DMS 273 (cell line): ENCODE results near the gene LONRF2.
"Not testable (repeated sequence)": the region's sequence is repeated elsewhere in the genome, so short reads cannot be mapped to it uniquely, and the experiment has no call there.

Experiments
- DNase-seq: peaks from one replicate; lab custom pipeline; 2025; ENCODE audit not compliant: unreplicated experiment; lab: John Stamatoyannopoulos, UW

The LONRF2 gene

DNA sequence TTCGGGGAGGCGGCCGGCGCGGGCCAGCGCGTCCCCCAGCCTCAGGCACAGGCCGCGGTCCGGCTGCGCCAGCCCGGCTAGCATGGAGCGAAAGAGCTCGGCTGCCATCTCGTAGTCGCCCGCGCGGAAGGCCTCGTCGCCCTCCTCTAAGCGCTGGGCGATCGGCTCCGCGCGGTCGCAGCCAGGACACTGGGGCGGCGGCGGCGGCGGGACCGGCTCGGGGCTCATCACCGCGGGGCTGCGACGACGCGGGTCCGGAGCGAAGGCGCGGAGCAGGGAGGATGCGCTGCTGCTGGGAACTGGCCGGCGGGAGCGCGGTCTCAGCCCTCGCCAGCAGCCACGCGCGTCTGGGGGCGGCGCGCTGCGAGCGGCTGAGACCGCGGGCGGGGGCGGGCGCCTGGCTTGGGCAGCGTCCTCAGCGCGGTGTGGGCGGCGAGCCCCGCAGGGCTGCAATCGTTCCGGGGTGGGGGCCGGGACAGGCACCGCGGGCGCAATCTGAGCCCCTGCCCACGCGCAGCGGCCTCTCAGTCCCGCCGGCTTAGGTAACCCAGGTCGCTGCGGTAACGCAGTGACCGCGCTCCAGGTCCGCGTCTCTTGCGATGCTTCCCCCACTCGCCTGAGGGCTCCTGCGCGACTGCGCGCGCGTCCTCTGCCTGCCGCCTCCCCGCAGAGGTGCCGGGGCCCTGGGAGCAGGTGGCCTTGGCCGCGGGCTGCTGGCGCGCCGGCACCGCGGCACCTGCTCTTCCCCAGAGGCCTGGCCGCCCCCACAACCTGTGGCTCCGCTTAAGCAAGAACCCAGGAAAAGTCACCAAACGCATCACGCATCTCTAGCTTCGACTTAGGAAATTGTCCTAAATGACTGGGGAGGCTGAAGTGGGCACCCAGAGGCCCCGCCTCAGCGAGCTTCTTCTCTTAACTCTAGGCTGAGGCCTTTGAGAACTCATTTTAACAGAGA, at the start of gene LONRF2:
Gene LONRF2, minus strand, starts transcription at position 636 of the 955 bp plus-strand sequence. Its CDS starts 408 bp downstream, at position 228.
- peak; percentile 76 for DNase-seq

DNA sequence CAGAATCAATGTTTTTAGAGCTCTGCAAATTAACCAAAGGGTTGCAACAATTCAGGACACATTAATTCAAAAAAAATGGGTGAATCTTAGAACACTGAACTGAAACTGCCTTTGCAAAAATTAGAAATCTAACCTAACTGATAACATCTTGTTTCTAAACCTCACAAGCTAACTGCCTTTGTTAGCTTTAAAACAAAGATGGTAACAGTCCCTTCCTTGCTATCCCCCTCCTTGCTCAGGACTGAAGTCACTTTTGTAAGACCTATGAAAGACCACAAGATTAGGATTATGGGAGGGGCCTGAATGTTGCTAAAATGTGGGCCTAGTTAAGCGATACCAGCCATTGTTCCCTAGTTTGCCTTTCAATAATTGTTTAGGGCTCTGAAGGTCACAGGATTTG, 44.9 kb upstream of the LONRF2 start:
- DNase-seq: no peak

GRCh38 chr2:100365434-100365833, 43.1 kb upstream of the LONRF2 start:
- peak; percentile 90 for DNase-seq

GRCh38 chr2:100362269-100362668, 40.0 kb upstream of the LONRF2 start:
- DNase-seq: peak; percentile 1

- DNase-seq: no peak
These were observed 37.3 kb upstream of the LONRF2 start for GRCh38 chr2:100359576-100359975.

GRCh38 chr2:100358554-100358953, 36.3 kb upstream of the LONRF2 start:
- DNase-seq: no peak

GRCh38 chr2:100352521-100352920, 30.2 kb upstream of the LONRF2 start:
- no peak for DNase-seq

- DNase-seq: no peak
These were observed 28.4 kb upstream of the LONRF2 start for GRCh38 chr2:100350661-100351185.

DNA sequence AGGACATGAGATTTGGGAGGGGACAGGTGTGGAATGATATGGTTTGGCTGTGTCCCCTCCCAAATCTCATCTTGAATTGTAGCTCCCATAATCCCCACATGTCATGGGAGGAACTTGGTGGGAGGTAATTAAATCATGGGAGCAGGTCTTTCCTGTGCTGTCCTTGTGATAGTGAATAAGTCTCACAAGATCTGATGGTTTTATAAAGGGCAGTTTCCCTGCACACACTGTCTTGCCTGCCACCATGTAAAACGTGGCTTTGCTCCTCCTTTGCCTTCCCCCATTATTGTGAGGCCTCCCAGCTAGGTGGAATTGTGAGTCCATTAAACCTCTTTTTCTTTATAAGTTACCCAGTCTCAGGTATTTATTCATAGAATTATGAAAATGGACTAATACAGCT, 22.8 kb upstream of the LONRF2 start:
- not testable (repeated sequence) for DNase-seq

GRCh38 chr2:100344433-100344832, 22.1 kb upstream of the LONRF2 start:
- no peak for DNase-seq

DNA sequence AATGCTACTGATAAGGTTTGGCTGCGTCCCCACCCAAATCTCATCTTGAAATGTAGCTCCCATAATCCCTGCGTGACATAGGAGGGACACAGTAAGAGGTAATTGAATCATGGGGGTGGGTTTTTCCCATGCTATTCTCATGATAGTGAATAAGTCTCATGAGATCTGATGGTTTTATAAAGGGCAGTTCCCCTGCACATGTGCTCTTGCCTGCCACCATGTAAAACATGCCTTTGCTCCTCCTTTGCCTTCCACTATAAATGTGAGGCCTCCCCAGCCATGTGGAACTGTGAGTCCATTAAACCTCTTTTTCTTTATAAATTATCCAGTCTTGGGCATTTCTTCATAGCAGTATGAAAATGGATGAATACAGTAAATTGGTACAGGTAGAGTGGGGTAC, 20.2 kb upstream of the LONRF2 start:
- not testable (repeated sequence) for DNase-seq

DNA sequence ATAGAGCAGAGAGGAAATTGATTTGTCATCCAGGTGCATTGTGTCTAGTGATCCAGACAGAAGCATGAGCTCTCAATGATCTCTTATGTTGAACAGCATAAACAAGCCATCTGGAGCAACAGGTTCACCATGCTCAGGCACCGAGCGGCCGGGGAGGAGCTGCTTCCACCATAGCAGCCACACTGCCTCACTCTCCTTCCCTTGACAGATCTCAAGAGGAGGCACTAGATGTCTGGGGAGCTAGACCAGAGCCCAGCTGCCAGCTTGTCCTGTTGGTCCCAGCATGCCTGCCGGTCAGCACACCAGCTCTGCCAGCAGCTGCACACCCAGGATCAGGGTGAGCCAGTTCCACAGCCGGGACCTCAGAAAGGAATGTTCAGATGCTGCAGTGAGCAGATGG, 17.5 kb upstream of the LONRF2 start:
- DNase-seq: peak; percentile 41

DNA sequence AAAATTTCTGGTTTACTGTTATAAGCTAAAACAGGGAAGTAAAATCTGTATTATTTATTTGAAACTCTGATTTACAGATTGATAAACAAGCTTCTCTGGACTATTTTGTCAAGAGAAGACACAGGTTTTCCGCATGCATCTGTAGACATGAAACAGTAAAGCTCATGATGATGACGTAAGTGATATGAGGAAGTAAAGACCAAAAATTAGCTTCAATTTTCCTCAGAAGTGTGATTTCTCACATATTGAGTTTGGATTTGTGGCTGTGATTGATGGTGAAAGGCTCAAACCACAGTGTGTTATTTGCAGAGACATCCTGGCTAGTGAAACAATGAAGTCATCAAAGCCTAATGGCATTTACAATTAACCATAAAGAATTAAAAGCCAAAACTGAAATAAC, 12.6 kb upstream of the LONRF2 start:
- no peak for DNase-seq

DNA sequence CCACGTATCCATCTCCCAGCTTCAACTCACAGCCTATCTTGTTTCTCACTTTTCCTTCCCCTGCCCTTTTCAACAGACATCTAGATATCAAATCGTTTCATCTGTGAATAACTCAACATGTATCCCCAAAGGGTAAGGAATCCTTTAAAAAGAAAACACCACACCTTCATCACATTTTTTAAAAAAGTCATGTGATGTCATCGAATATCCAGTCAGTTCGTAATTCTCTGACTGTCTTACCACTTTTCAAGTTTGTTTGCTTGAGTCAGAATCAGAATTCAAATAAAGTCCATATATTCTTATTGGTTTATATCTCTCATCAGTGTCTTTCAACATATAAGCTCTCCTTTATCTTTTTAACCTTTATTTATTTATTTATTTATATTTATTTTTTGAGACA, 5.4 kb upstream of the LONRF2 start:
- DNase-seq: no peak

- DNase-seq: peak; percentile 79
These were observed 979 bp downstream of the LONRF2 start for GRCh38 chr2:100321179-100321865.

GRCh38 chr2:100320547-100321178, 1.6 kb downstream of the LONRF2 start:
- peak; percentile 55 for DNase-seq

DNA sequence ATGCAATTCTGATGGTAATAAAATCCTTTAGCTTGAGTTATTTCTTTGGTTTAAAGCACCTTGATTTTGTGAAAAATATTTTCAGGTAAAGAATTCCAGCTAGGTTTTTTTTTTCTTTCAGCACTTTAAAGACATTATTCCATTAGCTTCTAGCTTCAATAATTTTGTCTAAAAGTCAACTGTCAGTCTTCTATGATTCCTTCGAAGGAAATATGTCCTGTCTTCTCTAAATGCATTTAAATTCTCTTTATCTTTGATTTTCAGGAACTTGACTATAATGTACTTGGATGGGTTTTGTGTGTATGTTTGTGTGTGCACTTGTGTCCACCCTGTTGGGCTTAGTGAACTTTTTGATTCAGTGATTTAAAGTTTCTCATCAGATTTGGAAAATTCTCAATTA, 4.7 kb downstream of the LONRF2 start:
- peak; percentile 34 for DNase-seq

DNA sequence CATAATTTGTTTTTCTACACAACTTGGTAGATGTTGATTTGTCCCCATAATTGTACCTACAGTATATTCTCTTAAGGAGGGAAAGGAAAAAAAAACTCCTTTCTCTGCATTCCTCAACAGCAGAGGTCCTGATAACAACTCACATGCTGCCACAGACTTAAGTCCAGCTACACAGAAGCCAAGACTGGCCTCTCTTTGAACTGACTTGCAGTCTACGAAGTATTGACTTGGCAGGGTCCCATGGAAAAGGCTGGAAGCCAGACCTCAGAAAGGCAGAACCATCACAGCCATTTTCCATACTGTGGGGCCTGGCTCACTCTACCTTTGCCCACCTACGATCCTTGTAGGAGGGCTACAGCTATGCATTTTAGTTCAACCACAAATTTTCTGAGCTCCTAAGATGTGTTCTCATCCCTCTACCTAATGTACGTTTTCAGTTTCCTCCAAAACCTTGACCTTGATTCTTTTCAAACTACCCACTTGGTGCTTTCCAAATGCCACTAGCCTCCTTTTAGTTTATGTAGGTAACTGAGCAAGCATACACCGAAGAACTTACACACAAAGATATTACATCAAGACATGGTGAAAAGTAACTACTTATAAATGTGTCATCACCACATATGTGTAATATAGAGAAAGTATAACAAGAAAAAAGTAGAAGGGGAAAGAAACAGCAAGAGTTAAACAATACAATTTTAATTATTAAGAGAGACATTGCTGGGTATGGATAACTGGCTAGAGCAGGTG, 12.2 kb downstream of the LONRF2 start:
- DNase-seq: no peak

- DNase-seq: no peak
These were observed 13.0 kb downstream of the LONRF2 start for GRCh38 chr2:100309311-100309710.

GRCh38 chr2:100303744-100304143, 18.6 kb downstream of the LONRF2 start:
- no peak for DNase-seq

- no peak for DNase-seq
These were observed 19.8 kb downstream of the LONRF2 start for GRCh38 chr2:100302585-100302892.
